Upper lobe of left lung (tissue), 6 donors: ENCODE data around the gene CNNM3. TPM values are rescaled to one million over a fixed set of nuclear protein-coding genes. Genes with fewer than 3 reads are reported as not detected.

Experiments used
- ATAC-seq, 2 donors: fragments of 200-7000 bp; cut with Tn5 transposase; one replicate each; pipeline ENCODE4 v1.9.1; 2022; ENCODE audit warnings: mild to moderate bottlenecking in 2 of 2, moderate library complexity in 2 of 2; ENCODE audit not compliant: low FRiP score in 2 of 2
- DNase-seq, 2 donors: peaks; one replicate each; pipeline ENCODE4 v3.0.0-alpha.2; 2019 to 2020
- H3K27ac ChIP-seq, 4 donors: fragments of 200-600 bp; sonication (generic); one replicate each; pipeline ENCODE4 v1.5.1; 2016 to 2019
- H3K27me3 ChIP-seq, 4 donors: fragments of 200-600 bp; sonication (generic); one replicate each; pipeline ENCODE4 v1.5.1; 2017 to 2019
- H3K36me3 ChIP-seq, 4 donors: fragments of 200-600 bp; sonication (generic); one replicate each; pipeline ENCODE4 v1.5.1; 2016 to 2019
- H3K4me1 ChIP-seq, 4 donors: fragments of 200-600 bp; sonication (generic); one replicate each; pipeline ENCODE4 v1.5.1; 2018 to 2019
- H3K4me3 ChIP-seq, 4 donors: fragments of 200-600 bp; sonication (generic); one replicate each; pipeline ENCODE4 v1.5.1; 2017 to 2019; ENCODE audit warnings: mild to moderate bottlenecking in 2 of 4, moderate library complexity in 1 of 4
- H3K9me3 ChIP-seq, 4 donors: fragments of 200-600 bp; sonication (generic); one replicate each; pipeline ENCODE4 v1.5.1; 2018 to 2019
- CTCF ChIP-seq, 6 experiments: fragments of 450-650 bp in 4 of 6; fragments of 200-600 bp in 2 of 6; sonication (generic) in 2 of 6; IDR thresholded peaks; one replicate each; pipeline ENCODE4 v1.5.1; 2016 to 2019; ENCODE audit warnings: antibody characterized with exemption in 6 of 6
- EP300 ChIP-seq, 4 donors: sonication (generic); formaldehyde crosslinking; IDR thresholded peaks; one replicate each; pipeline ENCODE4 v1.5.1; 2017; ENCODE audit warnings: antibody characterized with exemption in 4 of 4, control low read depth in 2 of 4
- POLR2A ChIP-seq, 4 donors: fragments of 450-650 bp; IDR thresholded peaks; one replicate each; pipeline ENCODE4 v1.5.1; 2016 to 2017; ENCODE audit warnings: antibody characterized with exemption in 4 of 4, mild to moderate bottlenecking in 2 of 4
- POLR2AphosphoS5 ChIP-seq, 2 donors: sonication (generic); formaldehyde crosslinking; IDR thresholded peaks; one replicate each; pipeline ENCODE4 v1.5.1; 2017; ENCODE audit warnings: antibody characterized with exemption in 2 of 2
- WGBS, 2 donors: methylation state at CpG; one replicate each; pipeline ENCODE4 v1.1.5; 2017 to 2018; 5-methylcytosine and 5-hydroxymethylcytosine counted together
- total RNA-seq, 6 donors: library from RNA; depleted of rRNA in 4 of 6; stranded (reverse); fragments of >200 nt in 4 of 6; gene quantifications; one replicate each; pipeline versions ENCODE4 v1.1.0 to v1.2.1, GENCODE V29; 2016 to 2021
- donor health status: DM: no; HTN: no; CAD: no; lungs with moderate emphysema.
- donor health status: DM: no; HTN: yes; CAD: no; lungs with severe emphysema.

The CNNM3 gene
- total RNA-seq, 6 donors from 2014 or later: 17.2 to 52.4 (median 26.5) TPM

GRCh38 chr2:96875498-96876268 lies 59.6 kb downstream of the CNNM3 start:
- no peak overlapping the region for H3K4me3 ChIP-seq
- 81 to 89% methylated on average over 9 to 12 of the region's 14 CpGs for WGBS, 2 donors
- DNase-seq (no peak), ATAC-seq (no peak)
- H3K36me3 ChIP-seq: no peaks in the 10 kb centered on the region
- no peaks in the 10 kb centered on the region for H3K9me3 ChIP-seq
- H3K27ac ChIP-seq: no peak overlapping the region
- peaks cover 23 to 29% (median 25%) of the 10 kb centered on the region in 4 donors for H3K4me1 ChIP-seq
- H3K27me3 ChIP-seq: no peaks in the 10 kb centered on the region
- TF ChIP-seq CTCF (IDR thresholded peaks at IDR 0.05): no peak
- TF ChIP-seq POLR2A (IDR thresholded peaks at IDR 0.05): no peak
- TF ChIP-seq POLR2AphosphoS5 (IDR thresholded peaks at IDR 0.05): no peak
- no peak for TF ChIP-seq EP300 (IDR thresholded peaks at IDR 0.05)

GRCh38 chr2:96876269-96877041 lies 60.4 kb downstream of the CNNM3 start:
- Histone ChIP-seq H3K4me1 (peaks cover 17 to 24% (median 22%) of the 10 kb centered on the region in 4 donors), H3K4me3 (no peak overlapping the region), H3K36me3 (no peaks in the 10 kb centered on the region), H3K27me3 (no peaks in the 10 kb centered on the region), H3K9me3 (no peaks in the 10 kb centered on the region), H3K27ac (no peak overlapping the region)
- ATAC-seq (no peak), DNase-seq (peak in 1 of 2 donors; percentile 55)
- 89 to 94% methylated on average over 11 to 16 of the region's 16 CpGs for WGBS, 2 donors
- TF ChIP-seq POLR2AphosphoS5 (IDR thresholded peaks at IDR 0.05) (no peak), EP300 (IDR thresholded peaks at IDR 0.05) (no peak), POLR2A (IDR thresholded peaks at IDR 0.05) (no peak), CTCF (IDR thresholded peaks at IDR 0.05) (no peak)

- Histone ChIP-seq H3K9me3 (no peaks in the 10 kb centered on the region), H3K36me3 (no peaks in the 10 kb centered on the region), H3K27ac (no peak overlapping the region), H3K27me3 (no peaks in the 10 kb centered on the region), H3K4me3 (no peak overlapping the region), H3K4me1 (peaks cover 17 to 28% (median 25%) of the 10 kb centered on the region in 4 donors)
- ATAC-seq: no peak
- DNase-seq: no peak
- TF ChIP-seq EP300 (IDR thresholded peaks at IDR 0.05): no peak
- TF ChIP-seq CTCF (IDR thresholded peaks at IDR 0.05): no peak
- TF ChIP-seq POLR2A (IDR thresholded peaks at IDR 0.05): no peak
- no peak for TF ChIP-seq POLR2AphosphoS5 (IDR thresholded peaks at IDR 0.05)
- 86 to 90% methylated on average over 6 of the region's 6 CpGs for WGBS, 2 donors
Observed at GRCh38 chr2:96877042-96877451, 61.0 kb downstream of the CNNM3 start.

GRCh38 chr2:96877631-96878092 lies 61.6 kb downstream of the CNNM3 start:
- H3K36me3 ChIP-seq: no peaks in the 10 kb centered on the region
- 88 to 89% methylated on average over 10 to 14 of the region's 15 CpGs for WGBS, 2 donors
- no peaks in the 10 kb centered on the region for H3K27me3 ChIP-seq
- H3K9me3 ChIP-seq: no peaks in the 10 kb centered on the region
- DNase-seq: peak in 1 of 2 donors; percentile 70
- H3K27ac ChIP-seq: no peak overlapping the region
- TF ChIP-seq EP300 (IDR thresholded peaks at IDR 0.05): no peak
- TF ChIP-seq CTCF (IDR thresholded peaks at IDR 0.05): no peak
- no peak for TF ChIP-seq POLR2AphosphoS5 (IDR thresholded peaks at IDR 0.05)
- no peak for TF ChIP-seq POLR2A (IDR thresholded peaks at IDR 0.05)
- ATAC-seq: no peak
- H3K4me3 ChIP-seq: no peak overlapping the region
- peaks cover 15 to 28% (median 23%) of the 10 kb centered on the region in 4 donors for H3K4me1 ChIP-seq
